ENCODE measurements around the gene TM9SF1. TPM values are rescaled to one million over a fixed set of nuclear protein-coding genes. Genes with fewer than 3 reads are reported as not detected.

The TM9SF1 gene
- polyA plus RNA-seq, 2 of the 4 experiments (the other 2 are of a cell fraction), result 48.0 to 62.2 TPM

DNA sequence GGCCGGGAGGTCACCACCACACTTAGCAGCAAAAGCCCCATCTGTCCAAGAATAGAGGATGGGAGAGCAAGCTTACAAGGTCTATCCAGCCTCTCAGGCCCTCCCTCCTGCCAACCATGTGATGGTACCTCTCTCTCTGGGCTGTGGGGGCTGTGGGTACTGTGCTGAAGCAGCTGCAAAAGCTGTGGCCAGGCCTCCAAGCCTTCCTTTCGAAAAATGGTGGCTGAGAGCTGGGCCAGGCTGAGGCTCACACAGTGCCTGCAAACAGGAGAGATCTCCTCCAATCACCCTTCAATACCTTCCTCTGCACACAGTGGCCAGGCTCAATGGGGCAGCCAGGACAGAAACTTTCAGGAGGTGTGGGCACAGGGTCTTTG lies 7.7 kb downstream of the TM9SF1 start:
- CTCF ChIA-PET, result interaction anchor here (1.1 to 2.1 kb wide), 5 partner anchors 27 to 79 kb away, joined by 3 to 12 read pairs (median 5); partner anchors contain the start of genes EMC9, IRF9 and MDP1
- WGBS (ENCODE audit: missing lambda C conversion rate), result 53% methylated on average over 2 of the region's 2 CpGs

GRCh38 chr14:24186831-24187538 lies 8.3 kb downstream of the TM9SF1 start:
- 89% methylated on average over 8 of the region's 10 CpGs for WGBS (ENCODE audit: missing lambda C conversion rate)
- FAIRE-seq (no peak), DNase-seq (ENCODE audit: low read depth in 1 of 2, low spot score in 1 of 2) (no peak), ATAC-seq (no peak)
- peak overlapping the region; percentile 88 for H3K4me2 ChIP-seq
- TF ChIP-seq HOXB13 (CRISPR knock-in tag; IDR thresholded peaks at IDR 0.05; ENCODE audit: low read depth) (no peak), USF2 (IDR thresholded peaks at IDR 0.05) (no peak), FOXS1 (CRISPR knock-in tag; IDR thresholded peaks at IDR 0.05) (no peak), MYC (IDR thresholded peaks at IDR 0.05; ENCODE audit: borderline replicate concordance, low read length) (no peak), HOXA7 (CRISPR knock-in tag; IDR thresholded peaks at IDR 0.05) (no peak), SREBF2 (IDR thresholded peaks at IDR 0.05) (no peak), TFCP2L1 (CRISPR knock-in tag; IDR thresholded peaks at IDR 0.05) (no peak), TP53 (CRISPR knock-in tag; IDR thresholded peaks at IDR 0.05) (no peak), RCOR1 (IDR thresholded peaks at IDR 0.05; ENCODE audit: low read depth, low read length) (no peak), BHLHE40 (IDR thresholded peaks at IDR 0.05; ENCODE audit: low read depth, low read length) (no peak), FOSB (CRISPR knock-in tag; IDR thresholded peaks at IDR 0.05) (no peak), MAFK (IDR thresholded peaks at IDR 0.05; ENCODE audit: partially characterized antibody) (no peak), RARB (CRISPR knock-in tag; IDR thresholded peaks at IDR 0.05) (no peak), ZNF302 (CRISPR knock-in tag; IDR thresholded peaks at IDR 0.05) (no peak)
- TF ChIP-seq, protein P1, sequence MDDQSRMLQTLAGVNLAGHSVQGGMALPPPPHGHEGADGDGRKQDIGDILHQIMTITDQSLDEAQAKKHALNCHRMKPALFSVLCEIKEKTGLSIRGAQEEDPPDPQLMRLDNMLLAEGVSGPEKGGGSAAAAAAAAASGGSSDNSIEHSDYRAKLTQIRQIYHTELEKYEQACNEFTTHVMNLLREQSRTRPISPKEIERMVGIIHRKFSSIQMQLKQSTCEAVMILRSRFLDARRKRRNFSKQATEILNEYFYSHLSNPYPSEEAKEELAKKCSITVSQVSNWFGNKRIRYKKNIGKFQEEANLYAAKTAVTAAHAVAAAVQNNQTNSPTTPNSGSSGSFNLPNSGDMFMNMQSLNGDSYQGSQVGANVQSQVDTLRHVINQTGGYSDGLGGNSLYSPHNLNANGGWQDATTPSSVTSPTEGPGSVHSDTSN (IDR thresholded peaks at IDR 0.05), result no peak
- TF ChIP-seq, protein P2, sequence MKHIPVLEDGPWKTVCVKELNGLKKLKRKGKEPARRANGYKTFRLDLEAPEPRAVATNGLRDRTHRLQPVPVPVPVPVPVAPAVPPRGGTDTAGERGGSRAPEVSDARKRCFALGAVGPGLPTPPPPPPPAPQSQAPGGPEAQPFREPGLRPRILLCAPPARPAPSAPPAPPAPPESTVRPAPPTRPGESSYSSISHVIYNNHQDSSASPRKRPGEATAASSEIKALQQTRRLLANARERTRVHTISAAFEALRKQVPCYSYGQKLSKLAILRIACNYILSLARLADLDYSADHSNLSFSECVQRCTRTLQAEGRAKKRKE (CRISPR knock-in tag; IDR thresholded peaks at IDR 0.05; ENCODE audit: low read depth), result no peak
- H3K4me1 ChIP-seq, result peaks cover 16% of the 10 kb centered on the region
- ChIA-PET CTCF (interaction anchor here (1.0 to 2.1 kb wide), 6 partner anchors 26 to 78 kb away, joined by 3 to 12 read pairs (median 5); partner anchors contain the start of genes EMC9, IRF9 and MDP1), POLR2A (no interaction called here)
- H3K9me3 ChIP-seq, result no peaks in the 10 kb centered on the region
- H3K4me3 ChIP-seq, result no peak overlapping the region; the same call in 1 of the 3 replicates
- H3K27ac ChIP-seq, result peak overlapping the region in 1 of 2 experiments; percentile 98; a peak in 1 of 6 replicates

More for the DNA sequence above, 7.7 kb downstream of the TM9SF1 start:
- H3K4me2 ChIP-seq, result peak overlapping the region; percentile 88
- peaks cover 16% of the 10 kb centered on the region for H3K4me1 ChIP-seq
- peak overlapping the region; percentile 97 for H3K4me3 ChIP-seq
- POLR2A ChIA-PET, result no interaction called here
- H3K27ac ChIP-seq, result peak overlapping the region in 1 of 2 experiments; percentile 98; a peak in 4 of 6 replicates
- ATAC-seq, result no peak
- no peak for DNase-seq (ENCODE audit: low read depth in 1 of 2, low spot score in 1 of 2)
- no peak for FAIRE-seq
- H3K9me3 ChIP-seq, result no peaks in the 10 kb centered on the region
- TF ChIP-seq GATA3 (IDR thresholded peaks at IDR 0.05; ENCODE audit: borderline replicate concordance) (no peak), CEBPB (IDR thresholded peaks at IDR 0.05) (no peak), KDM1A (IDR thresholded peaks at IDR 0.05; ENCODE audit: low read depth) (no peak), NFE2L2 (conservative IDR thresholded peaks at IDR 0.05; ENCODE audit: low read length) (no peak), ZFP36 (IDR thresholded peaks at IDR 0.05; ENCODE audit: borderline replicate concordance, partially characterized antibody) (no peak), SREBF2 (IDR thresholded peaks at IDR 0.05) (no peak), TP53 (CRISPR knock-in tag; IDR thresholded peaks at IDR 0.05) (no peak), HDAC2 (IDR thresholded peaks at IDR 0.05) (no peak), ZC3H11A (IDR thresholded peaks at IDR 0.05) (no peak), TFCP2L1 (CRISPR knock-in tag; IDR thresholded peaks at IDR 0.05) (no peak), CHD2 (IDR thresholded peaks at IDR 0.05; ENCODE audit: low read length, partially characterized antibody) (no peak), MAX (IDR thresholded peaks at IDR 0.05) (no peak), FOSL2 (IDR thresholded peaks at IDR 0.05) (no peak), FOSL2 (CRISPR knock-in tag; IDR thresholded peaks at IDR 0.05) (no peak), RAD21 (conservative IDR thresholded peaks at IDR 0.05 in 1 of 2, IDR thresholded peaks at IDR 0.05 in 1 of 2) (no peak), FOSB (CRISPR knock-in tag; IDR thresholded peaks at IDR 0.05) (no peak)
